Omental fat pad (tissue), 4 donors: ENCODE measurements around the gene CALN1. TPM values are rescaled to one million over a fixed set of nuclear protein-coding genes. Genes with fewer than 3 reads are reported as not detected.

ENCODE experiments used
- ATAC-seq: fragments of 150-250 bp; one replicate; pipeline ENCODE4 v1.9.1; 2016; ENCODE audit warnings: mild to moderate bottlenecking, moderate library complexity; ENCODE audit not compliant: low FRiP score
- DNase-seq: peaks from one replicate; pipeline ENCODE4 v3.0.0-alpha.2; 2019; ENCODE audit warnings: low spot score
- total RNA-seq, 4 donors: library from RNA; depleted of rRNA; stranded (reverse); fragments of >200 nt; gene quantifications; one replicate each; pipeline ENCODE4 v1.1.0, GENCODE V29; 2016
- TF ChIP-seq, protein P1 (sequence below), 3 donors: fragments of 450-650 bp; IDR thresholded peaks; one replicate each; pipeline ENCODE4 v1.5.1; 2016 to 2017; ENCODE audit warnings: antibody characterized with exemption in 3 of 3, mild to moderate bottlenecking in 3 of 3, moderate library complexity in 2 of 3

Gene CALN1
- total RNA-seq, 4 donors from 2014 or later, result 0.16 TPM; not detected in 3

DNA sequence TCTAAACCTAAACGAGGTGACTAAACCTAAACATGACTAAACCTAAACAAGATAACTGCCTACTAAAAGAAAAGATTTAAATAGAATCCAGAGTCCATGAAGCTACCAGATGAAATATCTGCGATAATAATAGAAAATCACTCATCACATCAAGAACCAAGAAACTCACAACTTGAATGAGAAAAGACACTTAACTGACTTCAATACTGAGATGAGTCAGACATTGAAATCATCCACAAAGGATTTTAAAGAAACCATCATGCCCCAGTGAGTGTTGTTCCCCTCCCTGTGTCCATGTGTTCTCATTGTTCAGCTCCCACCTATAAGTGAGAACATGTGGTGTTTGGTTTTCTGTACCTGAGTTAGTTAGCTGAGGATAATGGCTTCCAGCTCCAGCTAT lies 416.0 kb downstream of the CALN1 start:
- TF ChIP-seq, protein P1, sequence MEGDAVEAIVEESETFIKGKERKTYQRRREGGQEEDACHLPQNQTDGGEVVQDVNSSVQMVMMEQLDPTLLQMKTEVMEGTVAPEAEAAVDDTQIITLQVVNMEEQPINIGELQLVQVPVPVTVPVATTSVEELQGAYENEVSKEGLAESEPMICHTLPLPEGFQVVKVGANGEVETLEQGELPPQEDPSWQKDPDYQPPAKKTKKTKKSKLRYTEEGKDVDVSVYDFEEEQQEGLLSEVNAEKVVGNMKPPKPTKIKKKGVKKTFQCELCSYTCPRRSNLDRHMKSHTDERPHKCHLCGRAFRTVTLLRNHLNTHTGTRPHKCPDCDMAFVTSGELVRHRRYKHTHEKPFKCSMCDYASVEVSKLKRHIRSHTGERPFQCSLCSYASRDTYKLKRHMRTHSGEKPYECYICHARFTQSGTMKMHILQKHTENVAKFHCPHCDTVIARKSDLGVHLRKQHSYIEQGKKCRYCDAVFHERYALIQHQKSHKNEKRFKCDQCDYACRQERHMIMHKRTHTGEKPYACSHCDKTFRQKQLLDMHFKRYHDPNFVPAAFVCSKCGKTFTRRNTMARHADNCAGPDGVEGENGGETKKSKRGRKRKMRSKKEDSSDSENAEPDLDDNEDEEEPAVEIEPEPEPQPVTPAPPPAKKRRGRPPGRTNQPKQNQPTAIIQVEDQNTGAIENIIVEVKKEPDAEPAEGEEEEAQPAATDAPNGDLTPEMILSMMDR (IDR thresholded peaks at IDR 0.05), result no peak
- DNase-seq (no peak), ATAC-seq (no peak)

DNA sequence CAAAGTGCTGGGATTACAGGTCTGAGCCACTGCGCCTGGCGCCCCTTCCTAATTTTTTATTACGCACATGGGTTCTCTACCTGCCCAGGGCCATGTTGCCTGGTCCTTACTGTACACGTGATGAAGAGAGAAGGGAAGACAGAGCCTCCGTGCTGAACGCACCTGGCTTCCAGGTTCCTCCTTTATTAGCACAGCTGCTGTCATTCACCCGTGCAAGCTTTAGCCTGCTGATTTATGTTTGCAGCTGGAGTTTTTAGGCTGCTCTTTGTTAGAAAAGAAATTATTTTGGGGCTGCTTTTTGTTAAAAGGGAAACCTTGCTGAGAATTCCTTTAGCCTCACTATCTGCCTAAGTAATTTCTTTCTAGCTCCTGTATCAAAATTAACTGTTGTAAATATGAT lies 417.0 kb downstream of the CALN1 start:
- no peak for ATAC-seq
- no peak for DNase-seq
- TF ChIP-seq, protein P1 (IDR thresholded peaks at IDR 0.05), result no peak

DNA sequence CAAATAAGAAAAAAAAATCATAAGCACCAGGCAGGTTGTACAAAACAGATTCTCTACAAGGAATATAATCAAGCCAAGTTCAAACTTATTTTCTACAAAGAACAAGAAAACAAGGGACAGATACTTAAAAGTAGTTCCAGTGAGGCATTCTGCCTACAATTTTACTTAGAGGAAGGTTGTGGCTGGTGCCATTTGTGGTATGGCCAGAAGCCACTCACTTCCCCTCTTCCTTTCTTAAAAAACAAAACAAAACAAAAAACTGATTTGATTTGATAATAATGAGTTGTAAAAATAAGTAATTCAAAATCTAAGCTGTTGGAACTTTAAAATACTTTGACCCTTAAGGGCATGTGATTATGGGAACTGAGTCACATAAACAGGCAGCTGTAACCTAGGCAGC lies 420.6 kb downstream of the CALN1 start:
- TF ChIP-seq, protein P1 (IDR thresholded peaks at IDR 0.05), result no peak
- no peak for ATAC-seq
- DNase-seq, result no peak

DNA sequence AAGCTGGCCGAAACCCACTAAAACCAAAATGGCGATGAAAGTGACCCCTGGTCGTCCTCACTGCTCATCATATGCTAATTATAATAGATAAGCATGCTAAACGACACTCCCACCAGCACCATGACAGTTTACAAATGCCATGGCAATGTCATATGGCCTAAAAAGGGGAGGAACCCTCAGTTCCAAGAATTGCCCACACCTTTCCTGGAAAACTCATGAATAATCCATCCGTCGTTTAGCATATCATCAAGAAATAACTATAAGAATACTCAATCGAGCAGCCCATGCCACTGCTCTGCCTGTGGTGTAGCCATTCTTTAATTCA lies 422.0 kb downstream of the CALN1 start:
- DNase-seq (no peak), ATAC-seq (no peak)
- TF ChIP-seq, protein P1 (IDR thresholded peaks at IDR 0.05), result no peak

DNA sequence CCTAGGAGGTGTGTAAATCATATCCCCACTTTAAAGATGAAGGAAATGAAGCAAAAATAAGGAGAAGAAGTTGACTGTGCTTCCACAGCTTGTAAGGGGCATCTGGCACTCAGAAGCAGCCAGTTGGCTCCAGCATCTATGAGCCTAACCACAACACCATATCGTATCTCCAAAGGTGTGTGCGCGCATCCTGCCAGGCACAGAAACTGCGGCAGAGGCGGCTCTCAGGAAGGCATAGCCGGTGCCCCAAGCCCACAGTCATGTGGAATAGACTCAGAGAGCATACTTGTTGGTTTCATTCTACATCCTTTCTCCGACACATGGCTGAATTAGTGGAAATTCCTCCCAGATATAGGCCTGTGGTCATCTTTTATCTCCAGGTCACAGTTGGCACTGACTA lies 423.9 kb downstream of the CALN1 start:
- ATAC-seq (no peak), DNase-seq (no peak)
- TF ChIP-seq, protein P1 (IDR thresholded peaks at IDR 0.05), result no peak

DNA sequence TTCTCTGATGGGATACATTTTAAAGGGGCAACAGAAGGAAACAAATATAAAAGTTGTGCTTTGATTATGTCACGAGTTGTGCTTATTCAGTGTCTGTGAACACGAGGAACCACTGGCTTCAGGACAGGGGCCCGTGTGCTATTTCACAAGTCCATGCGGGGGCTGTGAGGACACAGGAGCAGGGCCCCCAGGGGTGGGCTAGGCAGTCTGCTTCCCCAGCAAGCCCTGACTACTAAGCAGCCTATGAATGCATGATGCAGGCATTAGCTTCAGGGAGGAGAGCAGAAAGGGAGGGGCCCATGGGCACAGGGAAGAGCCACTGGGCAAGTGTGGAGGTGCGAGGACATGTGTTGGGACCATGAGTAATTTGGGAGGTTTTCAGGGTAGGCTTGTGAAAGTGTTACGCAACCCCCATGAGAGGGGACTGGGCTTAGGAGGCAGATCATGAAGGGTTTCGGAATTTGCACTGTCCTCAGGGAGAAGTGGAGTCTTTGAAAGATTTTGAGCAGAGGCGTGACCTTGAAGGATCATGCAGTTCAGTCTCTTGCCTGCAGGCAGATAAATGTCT lies 424.9 kb downstream of the CALN1 start:
- DNase-seq (no peak), ATAC-seq (no peak)
- TF ChIP-seq, protein P1 (IDR thresholded peaks at IDR 0.05), result no peak

DNA sequence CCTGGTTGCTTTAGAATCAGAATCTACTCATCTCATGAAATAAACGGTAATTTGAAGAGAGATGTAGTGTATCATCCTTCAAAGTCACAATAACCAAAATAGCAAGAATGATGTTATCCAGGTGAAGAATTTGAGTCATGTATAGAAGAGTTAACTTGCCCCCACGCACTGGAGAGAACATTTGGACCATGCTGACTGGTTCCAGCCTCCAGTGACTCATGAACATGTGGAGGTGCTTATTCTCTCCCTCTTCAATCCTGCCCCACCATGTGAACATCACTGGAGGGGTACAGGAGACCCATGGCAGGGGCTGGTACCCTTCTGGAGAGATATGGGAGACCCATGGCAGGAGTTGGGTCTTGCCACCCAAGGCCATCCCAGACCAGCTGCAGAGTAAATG lies 427.8 kb downstream of the CALN1 start:
- DNase-seq (no peak), ATAC-seq (no peak)
- TF ChIP-seq, protein P1 (IDR thresholded peaks at IDR 0.05), result no peak
